Fibroblast of lung (primary cell): ENCODE results near the gene PLEKHA1. TPM values are rescaled to one million over a fixed set of nuclear protein-coding genes. Genes with fewer than 3 reads are reported as not detected.

Experiments
- DNase-seq, 2 donors: peaks; one replicate each; pipeline versions ENCODE4 v3.0.0 to v3.0.0-alpha.2; 2010; ENCODE audit warnings: low read depth in 2 of 2
- H2AFZ ChIP-seq: 2 replicates; pipeline ENCODE4 v1.5.1; 2012; ENCODE audit warnings: low read length, control low read depth, inconsistent platforms
- H3K27ac ChIP-seq: 2 replicates; pipeline ENCODE4 v1.5.1; 2011; ENCODE audit warnings: low read length, control low read depth; ENCODE audit not compliant: insufficient read depth
- H3K27me3 ChIP-seq: 2 replicates; pipeline ENCODE4 v1.5.1; 2011; ENCODE audit warnings: mild to moderate bottlenecking, low read length; ENCODE audit not compliant: control insufficient read depth, insufficient read depth
- H3K36me3 ChIP-seq: 2 replicates; pipeline ENCODE4 v1.5.1; 2011; ENCODE audit warnings: low read length; ENCODE audit not compliant: control insufficient read depth, insufficient read depth
- H3K4me1 ChIP-seq: 2 replicates; pipeline ENCODE4 v1.5.1; 2011; ENCODE audit warnings: low read length; ENCODE audit not compliant: control insufficient read depth, insufficient read depth; ENCODE audit errors: extremely low read depth
- H3K4me2 ChIP-seq: 2 replicates; pipeline ENCODE4 v1.5.1; 2011; ENCODE audit warnings: low read length, control low read depth; ENCODE audit not compliant: insufficient read depth; ENCODE audit errors: extremely low read depth
- H3K4me3 ChIP-seq, 4 experiments: fragments of 200-600 bp in 1 of 4; sonication (generic) in 1 of 4; replicated peaks in 1 of 4; 2 replicates each; pipeline ENCODE4 v1.5.1; 2011 to 2016; ENCODE audit warnings: low read length in 4 of 4, low read depth in 3 of 4, mild to moderate bottlenecking in 3 of 4, control low read depth in 2 of 4, inconsistent platforms in 1 of 4, mixed read lengths in 1 of 4; ENCODE audit not compliant: insufficient read depth in 1 of 4; ENCODE audit errors: control extremely low read depth in 1 of 4
- H3K79me2 ChIP-seq: 2 replicates; pipeline ENCODE4 v1.5.1; 2012; ENCODE audit warnings: mild to moderate bottlenecking, low read length, inconsistent platforms; ENCODE audit not compliant: control insufficient read depth, insufficient read depth
- H3K9ac ChIP-seq: 2 replicates; pipeline ENCODE4 v1.5.1; 2011; ENCODE audit warnings: mild to moderate bottlenecking, low read length, control low read depth; ENCODE audit not compliant: insufficient read depth
- H3K9me3 ChIP-seq: 2 replicates; pipeline ENCODE4 v1.5.1; 2012; ENCODE audit warnings: low read depth, low read length; ENCODE audit not compliant: control insufficient read depth, insufficient read depth
- H4K20me1 ChIP-seq: 2 replicates; pipeline ENCODE4 v1.5.1; 2011; ENCODE audit warnings: low read length; ENCODE audit not compliant: control insufficient read depth, insufficient read depth; ENCODE audit errors: extremely low read depth
- EZH2 ChIP-seq: IDR thresholded peaks from 2 replicates; pipeline ENCODE4 v1.5.1; 2012; ENCODE audit warnings: low read length, control low read depth, mild to moderate bottlenecking; ENCODE audit errors: missing control alignments
- polyA plus RNA-seq, 2 donors: library from polyadenylated mRNA; depleted of rRNA in 1 of 2; stranded (reverse) in 1 of 2; unstranded in 1 of 2; fragments of >200 nt; gene quantifications; 2 replicates each; pipeline ENCODE4 v1.2.1, GENCODE V29; 2011 to 2012; ENCODE audit warnings: missing spikeins in 1 of 2
- total RNA-seq: library from RNA; depleted of rRNA; stranded (reverse); fragments of >200 nt; gene quantifications from 2 replicates; pipeline ENCODE4 v1.2.1, GENCODE V29; 2014
- TF ChIP-seq, protein P1 (sequence below), 2 donors: IDR thresholded peaks in 1 of 2; conservative IDR thresholded peaks in 1 of 2; 1 replicate in 1 of 2; 2 replicates in 1 of 2; pipeline ENCODE4 v1.5.1; 2011 to 2012; ENCODE audit warnings: low read length in 2 of 2, control low read depth in 1 of 2, inconsistent platforms in 1 of 2, low read depth in 1 of 2, mild to moderate bottlenecking in 1 of 2

The PLEKHA1 gene
- total and polyA plus RNA-seq, 2 donors (not counting 1 experiment from before 2014, with no cell fraction given), result 14.4 to 37.9 TPM

- H3K27ac ChIP-seq, result no peak overlapping the region
- DNase-seq, result no peak
- H3K4me3 ChIP-seq, result no peak overlapping the region
- H3K79me2 ChIP-seq, result peaks cover 18% of the 10 kb centered on the region
- no peaks in the 10 kb centered on the region for H3K9me3 ChIP-seq
- no peak overlapping the region for H2AFZ ChIP-seq
- H3K36me3 ChIP-seq, result no peaks in the 10 kb centered on the region
- no peak overlapping the region for H3K9ac ChIP-seq
- no peaks in the 10 kb centered on the region for H4K20me1 ChIP-seq
- no peak overlapping the region for H3K4me2 ChIP-seq
- H3K4me1 ChIP-seq, result peaks cover 12% of the 10 kb centered on the region
- TF ChIP-seq EZH2, result no peak
- TF ChIP-seq, protein P1, sequence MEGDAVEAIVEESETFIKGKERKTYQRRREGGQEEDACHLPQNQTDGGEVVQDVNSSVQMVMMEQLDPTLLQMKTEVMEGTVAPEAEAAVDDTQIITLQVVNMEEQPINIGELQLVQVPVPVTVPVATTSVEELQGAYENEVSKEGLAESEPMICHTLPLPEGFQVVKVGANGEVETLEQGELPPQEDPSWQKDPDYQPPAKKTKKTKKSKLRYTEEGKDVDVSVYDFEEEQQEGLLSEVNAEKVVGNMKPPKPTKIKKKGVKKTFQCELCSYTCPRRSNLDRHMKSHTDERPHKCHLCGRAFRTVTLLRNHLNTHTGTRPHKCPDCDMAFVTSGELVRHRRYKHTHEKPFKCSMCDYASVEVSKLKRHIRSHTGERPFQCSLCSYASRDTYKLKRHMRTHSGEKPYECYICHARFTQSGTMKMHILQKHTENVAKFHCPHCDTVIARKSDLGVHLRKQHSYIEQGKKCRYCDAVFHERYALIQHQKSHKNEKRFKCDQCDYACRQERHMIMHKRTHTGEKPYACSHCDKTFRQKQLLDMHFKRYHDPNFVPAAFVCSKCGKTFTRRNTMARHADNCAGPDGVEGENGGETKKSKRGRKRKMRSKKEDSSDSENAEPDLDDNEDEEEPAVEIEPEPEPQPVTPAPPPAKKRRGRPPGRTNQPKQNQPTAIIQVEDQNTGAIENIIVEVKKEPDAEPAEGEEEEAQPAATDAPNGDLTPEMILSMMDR (conservative IDR thresholded peaks at IDR 0.05 in 1 of 2, IDR thresholded peaks at IDR 0.05 in 1 of 2; ENCODE audit: low read depth in 1 of 2, low read length in 2 of 2), result no peak
- no peaks in the 10 kb centered on the region for H3K27me3 ChIP-seq
Observed at GRCh38 chr10:122465401-122466040, 91.0 kb downstream of the PLEKHA1 start.

DNA sequence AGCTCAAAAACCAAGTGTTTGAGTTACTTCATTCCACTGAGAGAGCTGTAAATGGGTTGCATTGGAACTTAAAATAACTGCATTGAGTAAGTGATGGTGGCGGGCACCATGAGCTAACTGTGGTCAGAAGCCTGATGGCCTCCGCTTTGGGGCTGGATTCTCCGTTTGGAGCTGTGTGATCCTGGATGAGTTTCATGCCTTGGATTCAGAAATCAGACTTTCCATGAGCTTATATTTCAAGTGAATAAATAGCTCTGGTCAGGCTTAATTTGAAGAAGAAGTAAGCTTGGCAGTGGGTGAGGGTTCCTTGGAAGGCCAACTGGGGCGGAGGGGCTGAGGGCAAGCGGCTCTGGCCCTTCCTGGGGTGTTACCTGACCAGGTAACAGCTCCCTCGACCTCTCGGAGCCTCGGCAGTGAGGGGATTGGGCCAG is 92.5 kb downstream of the PLEKHA1 start:
- H3K4me2 ChIP-seq, result no peak overlapping the region
- no peak overlapping the region for H3K9ac ChIP-seq
- H3K9me3 ChIP-seq, result no peaks in the 10 kb centered on the region
- H3K79me2 ChIP-seq, result peaks cover 18% of the 10 kb centered on the region
- H3K27me3 ChIP-seq, result no peaks in the 10 kb centered on the region
- H3K4me3 ChIP-seq, result no peak overlapping the region
- TF ChIP-seq, protein P1 (conservative IDR thresholded peaks at IDR 0.05 in 1 of 2, IDR thresholded peaks at IDR 0.05 in 1 of 2; ENCODE audit: low read depth in 1 of 2, low read length in 2 of 2), result no peak
- no peak for TF ChIP-seq EZH2
- no peak for DNase-seq
- no peaks in the 10 kb centered on the region for H4K20me1 ChIP-seq
- peaks cover 19% of the 10 kb centered on the region for H3K4me1 ChIP-seq
- no peak overlapping the region for H3K27ac ChIP-seq
- no peak overlapping the region for H2AFZ ChIP-seq
- no peaks in the 10 kb centered on the region for H3K36me3 ChIP-seq

DNA sequence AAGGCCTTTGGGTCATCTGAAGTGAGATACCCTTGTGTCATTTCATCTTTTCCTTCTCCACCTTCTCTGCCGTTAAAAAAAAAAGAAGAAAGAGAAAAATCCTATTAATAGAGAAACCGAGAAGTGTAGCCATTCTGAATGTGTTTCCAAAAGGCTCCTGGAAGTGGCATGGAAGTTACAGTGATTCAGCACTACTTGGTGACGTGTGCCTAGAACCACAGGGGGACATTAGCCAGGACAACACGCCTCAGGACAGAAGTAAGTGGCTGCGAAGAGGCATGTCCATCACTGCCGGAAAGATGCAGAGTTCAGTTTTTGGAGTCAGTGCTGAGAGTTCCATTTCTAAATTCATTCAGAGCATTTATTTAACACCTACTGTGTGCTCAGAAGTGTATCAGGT is 93.2 kb downstream of the PLEKHA1 start:
- peaks cover 18% of the 10 kb centered on the region for H3K79me2 ChIP-seq
- TF ChIP-seq, protein P1 (conservative IDR thresholded peaks at IDR 0.05 in 1 of 2, IDR thresholded peaks at IDR 0.05 in 1 of 2; ENCODE audit: low read depth in 1 of 2, low read length in 2 of 2), result no peak
- TF ChIP-seq EZH2, result no peak

More for the DNA sequence above, 93.2 kb downstream of the PLEKHA1 start:
- H3K9ac ChIP-seq, result no peak overlapping the region
- H3K27ac ChIP-seq, result no peak overlapping the region
- H2AFZ ChIP-seq, result no peak overlapping the region
- H3K4me2 ChIP-seq, result no peak overlapping the region
- no peaks in the 10 kb centered on the region for H3K36me3 ChIP-seq
- H3K9me3 ChIP-seq, result no peaks in the 10 kb centered on the region
- no peak for DNase-seq
- peaks cover 19% of the 10 kb centered on the region for H3K4me1 ChIP-seq
- H4K20me1 ChIP-seq, result no peaks in the 10 kb centered on the region
- H3K4me3 ChIP-seq, result no peak overlapping the region
- no peaks in the 10 kb centered on the region for H3K27me3 ChIP-seq
